Effector memory CD4-positive, alpha-beta T cell (primary cell): ENCODE results near the gene MST1.

ENCODE experiments used
- DNase-seq, 3 donors: peaks; one replicate each; pipeline ENCODE4 v3.0.0-alpha.2; 2020
- H3K27ac ChIP-seq: 2 replicates; pipeline ENCODE4 v1.7.0; 2013; ENCODE audit warnings: mild to moderate bottlenecking, low read length, moderate library complexity; ENCODE audit not compliant: insufficient read depth, poor library complexity, severe bottlenecking
- H3K27me3 ChIP-seq: replicated peaks from 2 replicates; pipeline ENCODE4 v1.7.0; 2013; ENCODE audit warnings: mild to moderate bottlenecking, low read length; ENCODE audit not compliant: insufficient read depth, control insufficient read depth, poor library complexity, severe bottlenecking
- H3K36me3 ChIP-seq: 2 replicates; pipeline ENCODE4 v1.7.0; 2013; ENCODE audit warnings: mild to moderate bottlenecking, low read length, moderate library complexity; ENCODE audit not compliant: control insufficient read depth, insufficient read depth
- H3K4me1 ChIP-seq: 2 replicates; pipeline ENCODE4 v1.7.0; 2013; ENCODE audit warnings: low read length, mild to moderate bottlenecking; ENCODE audit not compliant: control insufficient read depth, insufficient read depth, poor library complexity, severe bottlenecking
- H3K4me3 ChIP-seq: 2 replicates; pipeline ENCODE4 v1.7.0; 2013; ENCODE audit warnings: low read length, low read depth, mild to moderate bottlenecking; ENCODE audit not compliant: insufficient read depth, poor library complexity, severe bottlenecking
- H3K9me3 ChIP-seq: 2 replicates; pipeline ENCODE4 v1.7.0; 2013; ENCODE audit warnings: mild to moderate bottlenecking, low read length, moderate library complexity; ENCODE audit not compliant: control insufficient read depth

MST1 gene

GRCh38 chr3:49717959-49718857, 28.9 kb upstream of the MST1 start:
- Histone ChIP-seq H3K36me3 (peaks cover 17% of the 10 kb centered on the region), H3K9me3 (no peaks in the 10 kb centered on the region), H3K4me1 (peaks cover 16% of the 10 kb centered on the region), H3K27me3 (no peaks in the 10 kb centered on the region), H3K4me3 (peak overlapping the region; percentile 72), H3K27ac (no peak overlapping the region)
- no peak for DNase-seq

GRCh38 chr3:49717211-49717958, 28.1 kb upstream of the MST1 start:
- Histone ChIP-seq H3K27me3 (no peaks in the 10 kb centered on the region), H3K4me1 (peaks cover 13% of the 10 kb centered on the region), H3K9me3 (no peaks in the 10 kb centered on the region), H3K36me3 (peaks cover 15% of the 10 kb centered on the region), H3K4me3 (no peak overlapping the region), H3K27ac (no peak overlapping the region)
- no peak for DNase-seq

DNA sequence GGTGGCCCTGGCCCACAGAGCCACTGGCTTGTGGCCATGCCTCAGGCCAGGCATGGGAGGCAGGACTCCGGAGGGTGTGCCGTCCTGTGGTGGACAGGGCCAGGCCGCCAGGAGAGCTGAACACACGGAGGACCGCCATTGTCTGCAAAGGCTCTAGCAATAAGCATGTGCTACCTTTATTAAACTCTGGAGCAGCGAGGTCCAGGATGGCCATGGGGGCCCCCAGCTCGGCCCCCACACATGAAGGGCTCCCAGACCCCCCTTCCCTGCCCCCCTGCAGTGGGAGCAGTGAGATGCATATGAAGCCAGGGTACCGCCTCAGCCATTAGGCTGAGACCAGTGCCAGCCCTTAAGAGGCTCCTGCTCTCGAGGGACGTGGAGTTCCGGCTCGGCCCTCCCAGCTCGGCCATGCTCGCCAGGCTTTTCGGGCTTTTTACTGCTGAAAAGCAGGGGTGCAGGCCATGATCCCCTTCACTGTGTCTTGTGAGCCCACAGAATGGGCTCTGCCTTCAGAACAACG, 27.5 kb upstream of the MST1 start:
- no peaks in the 10 kb centered on the region for H3K9me3 ChIP-seq
- H3K27ac ChIP-seq = no peak overlapping the region
- no peaks in the 10 kb centered on the region for H3K27me3 ChIP-seq
- H3K36me3 ChIP-seq = peaks cover 9% of the 10 kb centered on the region
- H3K4me3 ChIP-seq = no peak overlapping the region
- peaks cover 13% of the 10 kb centered on the region for H3K4me1 ChIP-seq
- no peak for DNase-seq

GRCh38 chr3:49716169-49716568, 26.9 kb upstream of the MST1 start:
- H3K27me3 ChIP-seq = no peaks in the 10 kb centered on the region
- peaks cover 13% of the 10 kb centered on the region for H3K4me1 ChIP-seq
- H3K4me3 ChIP-seq = no peak overlapping the region
- H3K9me3 ChIP-seq = no peaks in the 10 kb centered on the region
- H3K27ac ChIP-seq = no peak overlapping the region
- H3K36me3 ChIP-seq = peaks cover 4% of the 10 kb centered on the region
- no peak for DNase-seq

- Histone ChIP-seq H3K27ac (no peak overlapping the region), H3K27me3 (no peaks in the 10 kb centered on the region), H3K9me3 (no peaks in the 10 kb centered on the region), H3K36me3 (no peaks in the 10 kb centered on the region), H3K4me3 (no peak overlapping the region), H3K4me1 (peaks cover 13% of the 10 kb centered on the region)
- DNase-seq = no peak
Observed at GRCh38 chr3:49715611-49716121, 26.4 kb upstream of the MST1 start.

- DNase-seq = no peak
- H3K27ac ChIP-seq = no peak overlapping the region
- no peak overlapping the region for H3K4me3 ChIP-seq
- H3K36me3 ChIP-seq = no peaks in the 10 kb centered on the region
- H3K9me3 ChIP-seq = no peaks in the 10 kb centered on the region
- peaks cover 13% of the 10 kb centered on the region for H3K4me1 ChIP-seq
- H3K27me3 ChIP-seq = no peaks in the 10 kb centered on the region
Observed at GRCh38 chr3:49714728-49715550, 25.7 kb upstream of the MST1 start.

DNA sequence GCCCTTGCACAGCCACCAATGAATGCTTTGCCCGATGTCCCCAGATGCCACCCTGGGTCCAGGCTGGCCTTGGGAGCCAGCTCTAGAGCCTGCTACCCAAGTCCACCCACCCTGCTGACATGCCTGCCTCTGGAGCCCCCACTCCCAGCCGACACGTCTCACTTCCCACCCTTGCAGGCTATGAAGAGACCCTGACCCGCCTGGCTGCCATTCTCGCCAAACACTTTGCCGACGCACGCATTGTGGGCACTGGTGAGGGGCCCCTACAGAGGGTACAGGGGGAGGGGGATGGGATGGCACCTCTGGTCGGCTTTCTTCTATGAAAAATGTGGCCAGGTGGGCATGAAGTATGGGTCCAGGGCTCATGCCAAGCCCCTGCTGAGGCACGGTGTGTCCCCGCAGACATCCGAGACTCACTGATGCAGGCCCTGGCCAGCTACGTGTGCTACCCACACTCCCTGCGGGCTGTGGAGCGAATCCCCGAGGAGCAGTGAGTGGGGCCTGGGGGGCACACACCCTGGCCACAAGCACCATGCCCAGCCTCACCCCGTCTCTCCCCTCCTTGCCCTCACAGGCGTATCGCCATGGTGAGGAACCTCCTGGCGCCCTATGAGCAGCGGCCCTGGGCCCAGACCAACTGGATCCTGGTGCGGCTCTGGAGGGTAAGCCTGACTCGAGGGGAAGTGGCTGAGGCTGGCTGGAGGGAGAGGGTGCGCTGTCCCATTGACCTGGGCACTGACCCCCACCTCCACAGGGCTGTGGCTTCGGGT, 24.2 kb upstream of the MST1 start:
- Histone ChIP-seq H3K27ac (no peak overlapping the region), H3K4me3 (no peak overlapping the region), H3K4me1 (peaks cover 6% of the 10 kb centered on the region), H3K36me3 (no peaks in the 10 kb centered on the region), H3K9me3 (no peaks in the 10 kb centered on the region), H3K27me3 (no peaks in the 10 kb centered on the region)
- DNase-seq = no peak

DNA sequence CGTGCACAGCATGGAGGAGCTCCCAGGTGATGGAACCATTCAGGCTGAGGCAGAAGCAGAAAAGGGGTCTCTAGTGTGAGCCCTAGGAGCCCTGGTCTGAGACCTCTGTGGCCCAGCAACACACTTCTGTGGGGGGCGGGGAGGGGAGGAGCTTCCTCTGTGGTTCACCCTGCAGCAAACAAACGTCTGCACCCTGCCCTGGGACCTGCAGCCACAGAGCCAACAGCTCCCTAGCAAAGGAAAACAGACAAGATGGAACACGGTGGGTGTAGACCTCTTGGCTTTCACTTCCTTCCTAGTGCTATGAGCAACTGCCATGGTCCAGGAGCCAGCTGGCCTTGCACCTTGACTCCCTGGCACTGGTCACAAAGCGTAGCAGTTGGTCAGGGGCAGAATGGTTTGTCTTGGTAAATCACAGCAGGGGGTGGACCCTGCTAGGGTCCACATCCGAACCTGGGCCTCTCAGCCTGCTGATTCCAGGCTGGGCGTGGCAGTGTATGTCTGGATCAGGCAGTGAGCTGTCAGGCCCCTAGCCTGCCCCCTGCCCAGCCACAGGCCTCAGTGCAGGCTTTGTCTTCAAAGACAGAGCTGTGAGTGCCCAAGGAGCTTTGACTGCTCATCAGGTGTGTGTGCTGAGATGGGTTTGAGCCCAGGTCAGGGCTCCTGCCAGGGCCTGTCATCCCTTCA, 23.5 kb upstream of the MST1 start:
- no peak for DNase-seq
- Histone ChIP-seq H3K36me3 (no peaks in the 10 kb centered on the region), H3K9me3 (no peaks in the 10 kb centered on the region), H3K27ac (no peak overlapping the region), H3K27me3 (no peaks in the 10 kb centered on the region), H3K4me3 (no peak overlapping the region), H3K4me1 (peaks cover 4% of the 10 kb centered on the region)
